ENCODE data around the gene LAMA5.
A peak's percentile ranks its signal among the peaks of the same experiment; 100 is the strongest.

Gene LAMA5

DNA sequence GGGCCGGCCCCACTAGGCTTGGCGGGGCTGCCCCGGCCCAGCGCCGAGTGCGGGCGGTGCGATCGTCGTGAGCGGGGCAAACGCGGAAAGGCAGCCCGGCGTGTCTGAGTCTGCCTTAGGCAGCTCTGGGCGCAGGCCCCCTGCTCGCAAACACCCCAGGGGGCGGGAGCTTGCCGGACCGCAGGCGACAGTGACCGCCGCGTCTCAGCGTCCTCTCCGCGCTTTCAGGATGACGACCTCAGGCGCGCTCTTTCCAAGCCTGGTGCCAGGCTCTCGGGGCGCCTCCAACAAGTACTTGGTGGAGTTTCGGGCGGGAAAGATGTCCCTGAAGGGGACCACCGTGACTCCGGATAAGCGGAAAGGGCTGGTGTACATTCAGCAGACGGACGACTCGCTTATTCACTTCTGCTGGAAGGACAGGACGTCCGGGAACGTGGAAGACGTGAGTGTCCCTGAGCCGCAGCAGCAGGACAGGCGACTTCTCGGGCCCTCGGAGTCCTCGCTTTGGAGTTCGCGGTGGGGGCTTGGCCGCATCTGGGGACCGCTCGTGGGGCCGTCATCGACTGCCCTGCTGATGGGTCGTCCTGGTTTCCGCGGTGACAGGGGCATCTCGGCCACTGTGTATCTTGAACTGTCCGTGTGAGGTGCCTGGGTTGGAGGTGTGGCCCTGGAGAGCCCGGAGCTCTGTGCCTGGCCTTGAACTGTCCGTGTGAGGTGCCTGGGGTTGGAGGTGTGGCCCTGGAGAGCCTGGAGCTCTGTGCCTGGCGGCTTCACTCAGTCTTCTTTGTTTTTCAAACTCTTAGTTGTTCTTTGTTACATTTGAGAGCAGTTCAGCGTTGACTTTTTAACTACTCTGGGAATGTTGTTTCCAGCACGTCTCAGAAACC lies 63.5 kb downstream of the LAMA5 start:
- no peak for DNase-seq (ENCODE audit: low read depth, low spot score)

DNA sequence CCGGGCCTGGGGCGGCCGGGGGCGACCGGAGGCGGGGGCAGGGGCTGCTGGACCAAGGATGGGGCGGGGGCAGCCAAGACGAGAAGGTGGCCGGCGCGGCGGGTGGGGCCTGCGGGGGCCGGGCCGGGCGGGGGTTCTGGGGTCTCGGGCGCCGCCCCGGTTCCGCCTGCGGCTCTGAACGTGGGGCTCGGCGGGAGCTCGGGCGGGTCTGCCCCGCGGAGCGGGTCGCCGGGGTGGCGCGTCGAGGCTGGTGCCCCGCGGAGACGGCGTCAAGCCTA lies 64.1 kb downstream of the LAMA5 start:
- no peak for DNase-seq (ENCODE audit: low read depth, low spot score)

DNA sequence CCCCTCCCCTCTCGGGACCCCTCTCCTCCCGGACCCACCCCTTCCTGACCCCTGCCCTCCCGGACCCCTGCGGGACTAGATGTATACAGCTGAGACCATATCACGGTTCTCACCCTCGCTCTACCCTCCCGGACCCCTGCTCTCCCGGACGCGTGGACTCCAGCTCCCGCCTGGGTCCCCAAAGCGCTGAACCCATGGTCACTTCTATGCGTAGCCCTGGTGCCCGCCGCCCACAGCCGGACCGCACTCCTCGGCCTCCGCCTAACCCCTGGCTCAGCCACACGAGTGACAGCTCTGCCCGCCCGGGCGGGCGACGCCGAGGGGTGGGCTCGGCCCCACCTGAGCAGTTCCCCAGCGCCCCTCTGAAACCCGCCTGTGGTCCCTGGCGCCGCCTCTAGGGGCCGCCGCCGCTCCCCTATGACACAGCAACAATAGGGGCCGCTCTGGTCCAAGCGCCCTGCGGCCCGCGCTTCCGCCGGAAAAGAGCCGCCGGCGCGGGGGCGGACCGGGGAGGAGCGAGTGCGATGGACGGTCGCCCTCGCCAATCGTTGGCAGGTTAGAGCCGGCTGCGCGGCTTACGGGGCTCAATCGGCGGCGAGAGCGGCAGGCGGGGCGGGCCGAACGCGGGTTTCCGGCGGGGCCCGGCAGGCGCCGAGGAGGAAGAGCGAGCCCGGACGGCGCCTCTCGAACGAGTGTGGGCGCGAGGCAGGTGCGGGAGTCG lies 64.6 kb downstream of the LAMA5 start, which contains the start of gene ADRM1:
Gene ADRM1, plus strand, starts transcription at position 657 of the 721 bp plus-strand sequence. CDS start 572 bp downstream, outside the sequence.
- DNase-seq (ENCODE audit: low read depth, low spot score) = peak; percentile 95

DNA sequence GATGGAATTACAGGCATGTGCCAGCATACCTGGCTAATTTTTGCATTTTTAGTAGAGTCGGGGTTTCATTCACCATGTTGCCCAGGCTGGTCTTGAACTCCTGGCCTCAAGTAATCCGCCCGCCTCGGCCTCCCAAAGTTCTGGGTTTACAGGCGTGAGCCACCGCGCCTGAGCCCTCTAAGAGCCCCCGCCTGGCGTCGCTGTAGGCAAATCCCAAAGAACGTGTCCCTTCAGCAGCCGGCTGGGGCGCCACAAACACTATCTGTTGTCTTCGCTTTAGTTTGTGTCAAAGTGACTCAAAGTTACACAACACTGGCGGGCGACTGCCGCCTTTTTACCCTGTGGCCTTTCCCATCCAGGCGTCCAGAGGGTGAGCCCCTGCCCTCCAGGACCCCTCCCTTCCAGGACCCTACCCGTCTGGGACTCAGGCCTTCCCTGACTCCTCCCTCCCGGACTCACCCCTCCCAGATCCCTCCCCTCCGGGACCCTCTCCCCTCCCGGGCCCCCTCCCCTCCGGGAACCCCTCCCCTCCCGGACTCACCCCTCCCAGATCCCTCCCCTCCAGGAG lies 65.3 kb downstream of the LAMA5 start:
- DNase-seq (ENCODE audit: low read depth, low spot score) = peak; percentile 76

DNA sequence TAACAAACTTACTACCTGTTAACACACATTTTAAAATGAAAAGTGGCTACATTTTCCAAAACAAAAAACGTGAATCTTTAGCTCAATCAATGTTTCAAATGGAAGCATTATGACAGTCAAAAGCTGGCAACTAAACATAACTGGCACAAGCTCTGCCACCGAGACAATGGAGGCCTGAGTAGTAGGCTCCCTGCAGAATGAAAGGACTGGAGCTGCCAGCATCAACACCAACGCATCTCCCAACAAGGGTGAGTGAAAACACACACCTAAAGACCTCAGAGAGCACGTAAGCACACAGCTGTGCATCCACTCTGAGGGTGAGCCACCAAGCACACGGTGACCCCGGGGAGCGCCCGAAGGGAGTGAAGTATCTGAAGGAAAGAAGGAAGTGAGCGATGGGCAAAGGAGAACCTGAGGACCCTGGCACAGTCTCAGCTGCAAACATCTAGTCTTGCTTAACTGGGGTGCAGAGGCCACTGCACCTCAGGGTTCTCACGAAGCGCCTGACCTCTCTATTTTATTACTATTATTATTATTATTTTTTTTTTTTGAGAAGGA lies 65.9 kb downstream of the LAMA5 start:
- DNase-seq (ENCODE audit: low read depth, low spot score) = no peak

DNA sequence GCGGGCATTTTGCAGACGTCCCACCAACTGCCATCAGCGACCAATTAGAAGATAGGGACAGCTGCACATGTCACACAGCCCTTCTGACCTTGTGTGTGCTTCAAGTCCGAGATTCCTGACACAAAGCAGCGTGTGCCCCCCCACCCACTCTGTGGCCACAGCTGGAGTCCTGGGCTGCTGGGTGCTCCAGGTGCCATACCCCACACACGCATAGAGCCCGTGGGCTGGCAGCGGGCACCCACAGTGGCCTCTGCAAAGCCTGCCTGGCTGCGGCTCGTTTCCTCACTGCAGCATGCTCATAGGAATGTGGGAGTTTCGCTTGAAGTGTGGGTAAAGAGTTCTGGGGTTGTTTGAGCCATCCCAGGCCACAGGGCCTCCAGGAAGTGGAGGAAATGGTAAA lies 66.8 kb downstream of the LAMA5 start:
- no peak for DNase-seq (ENCODE audit: low read depth, low spot score)

DNA sequence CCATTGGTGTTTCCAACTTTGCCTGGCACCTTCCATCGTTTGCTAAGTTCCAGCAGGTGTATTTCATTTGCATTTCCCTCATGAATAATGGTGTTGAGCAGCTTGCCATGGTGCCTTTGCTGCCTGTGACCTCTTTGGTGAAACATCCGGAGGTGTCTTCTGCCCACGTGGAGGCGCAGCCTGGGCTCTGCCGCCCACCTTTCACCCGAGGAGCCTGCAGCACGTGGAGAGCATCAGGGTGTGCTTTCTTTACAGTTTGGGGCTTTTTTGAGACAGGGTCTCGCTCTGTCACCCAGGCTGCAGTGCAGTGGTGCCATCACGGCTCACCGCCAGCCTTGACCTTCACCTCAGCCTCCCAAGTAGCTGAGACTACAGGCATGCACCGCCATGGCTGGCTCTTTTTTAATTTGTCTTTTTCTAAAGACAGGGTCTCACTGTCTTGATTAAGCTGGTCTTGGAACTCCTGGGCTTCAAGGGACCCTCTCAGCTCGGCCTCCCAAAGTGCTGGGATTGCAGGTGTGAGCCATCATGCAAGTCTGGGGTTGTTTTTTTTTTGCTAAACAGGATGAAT lies 67.4 kb downstream of the LAMA5 start:
- no peak for DNase-seq (ENCODE audit: low read depth, low spot score)

DNA sequence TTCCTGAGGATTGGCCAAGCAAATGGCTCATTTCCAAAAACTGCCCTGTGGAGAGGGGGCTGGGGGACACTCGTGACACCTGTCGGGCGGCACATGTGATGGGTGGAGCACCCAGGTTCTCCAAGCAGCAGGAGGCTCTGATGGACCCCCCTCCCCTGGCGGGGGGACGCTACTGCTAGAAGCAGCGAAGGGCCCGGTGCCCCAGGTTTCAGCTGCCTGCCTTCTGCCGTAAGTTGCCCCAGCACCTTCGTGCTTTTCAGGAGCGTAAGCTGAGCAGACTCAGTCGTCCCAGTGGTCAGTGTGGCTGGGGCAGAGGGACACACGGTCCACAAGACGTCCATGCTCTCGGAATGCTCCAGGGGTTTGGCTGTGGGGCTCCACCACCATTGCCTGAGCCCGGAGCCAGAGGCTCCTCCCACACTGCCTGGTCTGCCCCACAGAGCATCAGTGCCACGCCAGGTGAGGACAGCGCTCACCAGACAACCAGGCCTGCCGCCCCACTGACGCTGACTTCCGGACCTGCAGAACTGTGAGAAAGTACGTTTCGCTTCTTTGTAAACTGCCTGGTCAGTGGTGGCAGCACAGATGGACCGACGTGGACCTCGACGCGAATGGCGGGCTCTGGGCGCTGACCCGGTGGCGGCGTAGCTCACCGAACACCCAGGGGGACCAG lies 68.4 kb downstream of the LAMA5 start:
- no peak for DNase-seq (ENCODE audit: low read depth, low spot score)

DNA sequence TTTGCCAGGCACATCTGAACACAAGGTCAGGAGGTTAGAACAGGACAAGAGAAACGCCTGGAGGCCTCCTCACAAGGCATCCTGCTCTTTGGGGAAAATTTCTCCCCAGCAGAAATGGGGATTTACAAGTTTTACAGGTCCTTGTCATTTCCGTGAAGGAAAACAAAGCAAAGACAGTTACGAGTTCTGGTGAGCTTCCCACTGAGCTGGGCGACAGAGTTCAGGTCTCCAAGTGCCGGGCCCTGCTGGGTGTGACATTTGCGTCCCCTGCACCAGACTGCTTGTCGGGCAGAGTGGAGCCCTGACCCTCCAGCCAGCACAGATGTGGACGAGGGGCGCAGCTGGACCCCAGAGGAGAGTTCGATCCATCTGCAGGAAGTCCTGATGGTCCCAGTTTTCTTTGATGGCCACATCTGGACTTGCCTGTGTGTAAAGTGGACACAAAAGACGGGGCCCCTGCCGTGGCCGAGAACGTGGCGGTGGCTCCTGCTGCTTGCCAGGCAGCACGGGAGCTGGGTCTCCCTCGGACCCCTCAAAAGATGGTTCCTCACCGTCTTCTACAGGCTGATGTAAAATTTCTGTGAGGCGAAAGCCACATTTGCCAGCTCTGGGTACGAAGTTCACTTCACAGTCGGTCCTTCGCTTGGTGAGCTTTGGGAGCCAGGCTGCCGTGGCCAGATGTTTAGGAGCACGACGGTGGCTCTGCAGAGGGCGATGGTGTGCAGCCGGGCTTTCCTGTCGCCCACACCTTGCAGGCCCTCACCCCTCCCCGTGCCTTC lies 69.5 kb downstream of the LAMA5 start:
- no peak for DNase-seq (ENCODE audit: low read depth, low spot score)

DNA sequence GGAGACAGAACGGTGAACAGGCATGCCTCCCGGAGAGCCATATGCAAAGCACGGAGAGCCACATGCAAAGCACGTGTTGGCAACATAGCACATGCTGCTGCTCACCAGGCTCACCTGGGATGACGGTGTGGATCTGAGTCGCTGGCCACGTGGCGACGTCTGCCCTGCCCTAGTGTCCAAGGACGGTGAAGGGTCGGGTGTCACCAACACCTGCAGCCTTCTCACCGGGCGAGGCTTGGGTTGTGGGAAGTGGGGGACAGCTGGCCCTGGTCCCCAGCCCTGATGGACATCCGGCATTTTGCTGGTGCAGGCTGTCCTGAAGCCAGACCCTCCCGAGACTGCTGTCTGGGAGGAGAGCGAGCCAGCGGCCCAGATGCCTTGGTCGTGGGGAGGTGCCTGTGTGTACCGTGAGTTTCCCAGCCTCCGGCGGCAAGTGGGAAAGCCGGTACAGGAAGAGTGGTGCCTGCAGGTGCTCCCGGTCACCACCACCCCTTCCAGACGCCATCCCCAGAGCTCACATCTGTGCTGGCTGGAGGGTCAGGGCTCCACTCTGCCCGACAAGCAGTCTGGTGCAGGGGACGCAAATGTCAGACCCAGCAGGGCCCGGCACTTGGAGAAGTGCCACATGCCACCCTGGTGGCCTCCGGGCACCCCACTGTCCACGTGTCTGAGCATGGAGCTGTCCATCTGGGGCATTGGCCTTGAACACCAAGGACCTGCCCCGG lies 70.2 kb downstream of the LAMA5 start:
- DNase-seq (ENCODE audit: low read depth, low spot score) = no peak

DNA sequence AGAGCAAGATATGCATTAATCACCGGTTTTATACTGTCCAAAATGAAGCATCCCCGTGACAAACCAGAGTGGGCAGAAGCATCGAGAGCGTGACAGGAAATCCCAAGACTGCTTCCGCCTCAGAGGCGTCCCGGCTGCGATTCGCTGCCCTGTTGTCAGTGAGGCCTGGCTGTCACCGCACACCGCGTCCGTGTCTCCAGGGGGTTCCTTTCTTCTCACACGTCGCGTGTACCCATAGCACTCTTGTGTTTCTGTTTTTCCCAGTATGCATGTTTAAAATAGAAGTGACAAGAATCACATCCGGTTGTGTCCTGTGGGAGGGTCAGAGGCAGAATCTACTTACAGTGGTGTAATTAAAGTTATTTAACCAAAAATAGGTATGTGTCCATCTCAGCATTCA lies 72.6 kb downstream of the LAMA5 start:
- no peak for DNase-seq (ENCODE audit: low read depth, low spot score)

DNA sequence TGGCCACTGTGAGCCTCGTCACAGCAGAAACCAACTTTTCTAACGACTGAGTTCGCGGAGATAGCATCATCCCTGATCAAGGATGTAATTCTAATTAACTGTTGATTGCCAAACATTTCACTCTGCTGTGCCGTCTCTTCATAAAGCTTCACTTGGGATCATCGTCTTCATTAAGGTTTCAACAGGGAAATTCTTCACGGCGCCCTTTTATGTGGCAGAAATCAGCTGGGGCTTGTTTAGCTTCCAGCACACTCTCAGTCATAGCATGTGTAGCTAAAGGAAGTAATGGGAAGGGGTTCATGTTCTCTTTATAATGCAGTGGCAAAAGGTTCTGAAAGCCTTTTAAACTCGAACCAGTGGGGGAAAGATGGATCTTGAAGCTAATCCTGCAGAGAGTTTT lies 73.2 kb downstream of the LAMA5 start:
- no peak for DNase-seq (ENCODE audit: low read depth, low spot score)

DNA sequence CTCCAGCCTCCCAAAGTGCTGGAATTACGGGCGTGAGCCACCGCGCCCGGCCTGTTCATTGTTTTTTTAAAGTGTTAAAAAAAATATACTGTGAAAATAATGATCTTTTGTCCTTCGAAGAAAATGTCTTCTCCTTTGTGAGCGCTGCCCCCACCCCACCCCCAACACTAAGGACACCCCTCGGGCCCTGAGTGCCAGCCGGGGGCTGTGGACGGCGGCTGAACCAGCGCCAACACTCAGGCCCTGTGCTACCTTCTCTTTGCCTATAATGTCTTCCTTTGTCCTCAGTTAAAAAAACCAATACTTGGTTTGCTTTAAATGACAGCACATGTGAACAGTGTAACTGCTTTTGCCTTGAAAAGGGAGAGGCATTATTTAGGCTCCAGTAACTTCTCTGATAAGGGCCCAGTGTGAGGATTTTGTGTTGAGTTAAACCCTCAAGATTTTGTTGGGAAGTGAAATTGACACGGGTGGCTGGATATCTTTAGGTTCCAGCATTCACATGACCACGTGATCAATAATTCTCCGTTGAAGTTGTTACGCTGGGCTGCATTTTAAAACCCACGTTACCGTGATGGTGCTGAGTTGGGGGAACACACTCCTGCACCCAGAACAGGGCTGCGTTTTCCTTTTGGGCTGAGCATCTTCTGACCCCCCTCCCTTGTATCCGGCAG lies 73.9 kb downstream of the LAMA5 start:
- DNase-seq (ENCODE audit: low read depth, low spot score) = no peak

DNA sequence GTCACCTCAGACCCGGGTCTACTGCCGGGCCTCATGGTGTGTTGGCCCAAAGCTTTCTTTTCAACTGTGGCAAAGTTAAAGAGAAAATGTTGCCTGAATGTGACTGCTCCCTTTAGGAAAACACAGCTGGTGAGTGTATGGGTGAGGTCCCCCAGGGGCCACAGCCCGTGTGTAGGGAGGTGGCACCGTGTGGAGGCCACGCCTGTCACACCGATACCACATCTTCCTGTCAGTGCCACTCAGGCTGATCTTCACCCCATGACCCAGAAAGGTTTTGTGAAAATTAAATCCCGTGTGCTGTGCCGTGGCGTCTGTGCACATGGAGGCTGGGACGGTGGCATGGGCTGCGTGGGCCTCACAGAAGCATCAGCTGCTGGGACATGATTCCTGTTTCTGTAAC lies 75.0 kb downstream of the LAMA5 start:
- DNase-seq (ENCODE audit: low read depth, low spot score) = no peak

DNA sequence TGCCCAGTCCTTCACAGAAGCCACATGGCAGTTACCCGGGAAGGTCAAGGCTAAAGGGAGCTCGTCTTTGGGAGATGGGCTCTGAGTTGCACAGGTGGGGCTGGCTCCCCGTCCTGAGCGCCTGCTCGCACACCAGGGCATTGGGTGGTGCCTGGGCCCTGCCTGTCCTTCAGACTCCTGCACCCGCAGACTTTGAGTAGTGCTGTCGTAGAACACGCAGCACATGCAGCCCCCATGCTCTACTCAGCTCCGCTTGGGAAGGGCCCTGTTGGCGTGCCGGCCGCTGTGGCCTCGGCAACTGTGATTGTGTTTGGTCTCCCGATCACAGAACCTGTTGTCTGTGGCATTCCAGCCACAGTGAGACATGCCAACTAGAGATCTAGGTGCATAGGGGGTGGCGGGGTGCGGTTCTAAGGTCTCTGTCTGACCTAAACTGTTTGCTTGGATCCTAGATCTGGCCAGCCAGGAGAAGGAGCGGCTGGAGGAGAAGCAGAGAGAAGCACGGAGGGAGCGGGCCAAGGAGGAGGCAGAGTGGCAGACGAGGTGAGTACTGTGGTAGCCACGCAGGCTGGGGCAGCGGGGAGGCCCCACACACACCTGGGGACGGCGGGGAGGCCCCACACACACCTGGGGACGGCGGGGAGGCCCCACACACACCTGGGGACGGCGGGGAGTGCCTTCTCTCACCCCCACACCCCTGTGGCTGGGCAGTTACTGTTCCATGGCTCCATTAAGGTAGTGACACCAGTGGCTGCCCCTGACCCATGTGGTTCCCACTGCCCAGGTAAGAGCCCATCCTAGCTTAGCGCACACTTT lies 75.7 kb downstream of the LAMA5 start:
- no peak for DNase-seq (ENCODE audit: low read depth, low spot score)

DNA sequence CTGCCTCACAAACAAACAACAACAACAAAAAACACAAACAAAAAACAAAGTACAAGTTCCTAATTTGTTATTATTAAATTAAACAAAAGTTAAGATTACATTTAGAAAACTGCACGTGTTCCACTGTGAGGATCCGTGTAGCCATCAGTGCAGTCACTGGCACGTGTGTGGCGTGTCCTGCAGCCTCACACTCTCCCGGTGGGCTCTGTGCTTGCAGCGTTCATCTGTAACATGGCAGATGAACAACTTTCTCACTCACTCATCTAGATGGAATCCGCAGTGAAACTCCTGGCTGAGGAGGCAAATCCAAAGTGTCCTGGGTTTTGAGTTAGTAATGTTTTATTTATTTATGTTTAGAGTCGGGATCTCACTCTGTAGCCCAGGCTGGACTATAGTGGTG lies 77.2 kb downstream of the LAMA5 start:
- no peak for DNase-seq (ENCODE audit: low read depth, low spot score)

DNA sequence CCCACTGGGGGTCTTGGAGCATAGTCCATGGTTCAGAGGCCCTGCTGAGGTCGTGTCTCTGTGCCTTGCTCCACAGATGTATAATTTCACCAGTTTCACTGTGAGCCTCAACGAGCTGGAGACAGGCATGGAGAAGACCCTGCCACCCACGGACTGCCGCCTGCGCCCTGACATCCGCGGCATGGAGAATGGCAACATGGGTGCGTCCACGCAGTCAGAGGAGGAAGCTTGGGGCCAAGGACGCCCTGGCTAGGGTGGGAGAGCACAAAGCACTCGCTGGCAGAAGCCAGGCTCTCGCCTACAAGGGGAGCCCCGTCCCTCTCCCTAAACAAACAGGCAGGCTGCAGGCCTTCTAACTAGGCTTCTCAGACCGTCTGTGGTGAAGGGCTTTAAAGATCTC lies 78.0 kb downstream of the LAMA5 start:
- DNase-seq (ENCODE audit: low read depth, low spot score) = no peak

DNA sequence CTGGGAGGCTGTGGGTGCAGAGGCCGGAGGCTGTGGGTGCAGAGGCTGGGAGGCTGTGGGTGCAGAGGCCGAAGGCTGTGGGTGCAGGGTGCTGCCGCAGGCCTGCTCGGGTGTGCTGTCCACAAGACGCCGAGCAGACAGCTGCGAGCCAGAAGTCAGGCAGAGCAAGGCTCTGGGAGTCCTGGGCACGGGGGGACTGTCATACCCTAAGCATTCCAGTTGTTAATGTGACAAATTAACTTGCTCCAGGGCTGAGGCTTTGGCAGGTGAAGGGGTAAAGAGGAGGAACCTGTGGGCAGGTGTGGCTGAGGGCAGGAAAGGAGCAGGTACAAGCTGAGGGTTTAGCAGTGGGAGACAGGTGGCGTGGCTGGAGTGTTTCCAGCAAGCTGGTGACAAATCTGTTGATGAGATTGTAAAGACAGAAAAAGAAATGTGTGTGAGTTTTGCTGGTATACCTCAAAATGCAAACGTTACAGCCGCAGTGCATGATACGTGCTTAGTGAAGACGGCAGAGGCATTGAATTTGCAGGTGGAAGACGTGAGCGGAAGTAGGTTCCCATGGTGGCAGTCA lies 78.5 kb downstream of the LAMA5 start:
- no peak for DNase-seq (ENCODE audit: low read depth, low spot score)
